GM18873 (cell line): ENCODE results near the gene GBE1.
A peak's percentile ranks its signal among the peaks of the same experiment; 100 is the strongest.
"Not testable (repeated sequence)": the region's sequence is repeated elsewhere in the genome, so short reads cannot be mapped to it uniquely, and the experiment has no call there.

Experiments used
- ATAC-seq: cut with Tn5 transposase; IDR thresholded peaks from one replicate; pipeline ENCODE4 v1.9.1; 2021; ENCODE audit warnings: mild to moderate bottlenecking, moderate library complexity, moderate number of reproducible peaks; ENCODE audit not compliant: unreplicated experiment, low FRiP score

Gene GBE1

DNA sequence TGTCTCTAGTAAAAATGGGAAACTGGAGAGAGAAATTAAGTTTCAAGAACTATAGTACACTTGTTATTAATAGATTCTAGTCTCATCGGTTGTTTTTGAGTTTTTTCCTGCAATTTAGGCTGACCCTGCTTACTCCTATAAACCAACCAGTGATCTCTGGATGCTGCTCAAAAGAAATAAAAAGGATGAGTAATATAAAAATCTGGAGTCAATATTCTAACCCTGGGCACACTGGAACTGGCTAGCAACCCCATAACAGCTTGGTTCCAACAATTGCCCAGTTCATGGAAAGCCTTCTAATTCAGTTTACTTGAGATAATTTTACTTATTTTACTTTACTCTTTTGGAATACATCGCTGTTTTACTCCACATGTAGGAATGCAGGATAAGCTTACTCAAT, 211.6 kb downstream of the GBE1 start:
- ATAC-seq: no peak

DNA sequence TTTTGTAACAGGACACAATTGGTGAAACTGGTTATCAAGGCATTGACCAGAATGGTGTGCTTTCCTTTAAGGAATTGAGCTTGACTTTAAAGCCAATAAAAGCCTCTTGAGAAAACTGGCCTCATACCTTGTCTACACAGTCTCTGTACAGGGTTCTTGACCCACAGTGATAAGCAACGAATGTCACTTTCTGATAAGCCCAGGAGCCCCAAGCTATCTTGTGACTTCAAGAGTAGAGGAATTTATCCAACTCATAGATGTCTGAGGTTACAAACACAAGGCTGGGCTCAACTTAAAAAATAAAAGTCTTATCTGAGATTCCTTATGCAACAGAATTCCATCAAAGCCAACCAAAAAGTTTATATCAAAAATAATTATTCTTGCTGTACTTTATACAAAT, 212.1 kb downstream of the GBE1 start:
- no peak for ATAC-seq

DNA sequence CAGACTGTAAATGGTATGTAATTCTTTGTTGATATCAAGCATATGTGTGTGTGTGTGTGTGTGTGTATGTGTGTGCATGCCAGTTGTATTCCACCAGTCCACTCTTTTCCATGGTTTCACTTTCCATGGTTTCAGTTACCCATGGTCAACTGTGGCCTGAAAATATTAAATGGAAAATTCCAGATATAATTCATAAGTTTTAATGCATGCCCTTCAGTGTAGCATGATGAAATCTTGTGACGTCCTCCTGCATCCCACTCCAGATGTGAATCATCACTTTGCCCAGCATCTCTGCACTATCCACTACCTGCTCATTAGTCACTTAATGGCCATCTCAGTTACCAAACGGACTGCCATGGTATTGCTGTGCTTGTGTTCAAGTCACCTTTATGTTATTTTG, 215.9 kb downstream of the GBE1 start:
- ATAC-seq: no peak

DNA sequence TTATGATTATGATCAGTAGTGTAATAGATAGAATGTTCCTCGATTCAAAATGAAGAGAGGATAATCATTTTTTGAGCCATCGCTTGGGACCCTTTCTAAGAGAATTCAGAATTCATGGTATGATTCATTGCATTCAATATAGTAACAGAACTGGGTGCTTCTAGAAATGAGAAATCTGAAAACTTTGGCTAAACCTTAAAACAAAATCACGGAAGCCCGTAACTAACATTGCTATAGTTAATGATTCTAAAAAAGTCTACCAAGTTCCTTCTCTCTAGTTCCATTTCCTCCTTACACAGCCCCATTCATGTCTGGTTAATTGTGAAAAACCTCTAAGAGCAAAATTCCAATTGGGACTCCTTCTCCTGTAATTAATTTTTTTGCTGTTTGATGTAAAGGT, 217.1 kb downstream of the GBE1 start:
- ATAC-seq: peak; percentile 94

DNA sequence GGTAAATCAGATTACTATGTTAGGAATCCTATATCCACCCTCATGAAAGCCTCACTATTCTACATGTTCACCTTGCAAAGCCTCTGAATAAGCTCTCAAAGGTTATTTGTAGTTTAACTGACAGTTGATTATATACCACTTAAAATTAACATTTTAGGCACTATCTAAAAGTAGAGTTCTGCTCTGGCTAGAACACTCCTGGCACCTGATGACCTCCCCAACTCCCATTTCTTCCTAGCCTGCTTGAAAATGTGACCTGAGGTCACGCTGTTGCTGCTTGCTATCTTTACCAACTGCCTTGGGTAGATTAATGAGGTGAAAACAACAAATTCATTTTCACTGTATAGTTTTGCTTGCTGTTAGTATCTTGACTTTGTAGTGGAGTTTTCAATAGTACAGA, 220.7 kb downstream of the GBE1 start:
- no peak for ATAC-seq

DNA sequence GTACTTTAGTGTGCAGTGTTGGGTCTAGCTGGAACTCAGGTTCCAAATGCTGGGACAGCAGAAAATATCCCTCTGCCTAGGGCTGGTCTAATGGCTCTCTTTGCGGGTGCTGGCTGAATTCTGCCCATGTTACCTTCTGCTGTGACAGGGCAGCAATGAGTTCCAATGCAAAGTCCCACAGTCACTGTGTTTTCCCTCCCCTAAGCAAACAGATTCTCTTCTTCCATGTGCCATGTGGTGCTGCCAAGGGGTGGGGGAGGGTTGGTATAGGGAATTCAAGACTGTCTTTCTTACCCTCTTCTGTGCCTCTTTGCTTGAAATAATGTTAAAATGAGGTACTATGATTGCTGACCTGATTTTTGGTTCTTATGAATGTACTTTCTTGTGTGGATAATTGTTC, 229.6 kb downstream of the GBE1 start:
- ATAC-seq: no peak

DNA sequence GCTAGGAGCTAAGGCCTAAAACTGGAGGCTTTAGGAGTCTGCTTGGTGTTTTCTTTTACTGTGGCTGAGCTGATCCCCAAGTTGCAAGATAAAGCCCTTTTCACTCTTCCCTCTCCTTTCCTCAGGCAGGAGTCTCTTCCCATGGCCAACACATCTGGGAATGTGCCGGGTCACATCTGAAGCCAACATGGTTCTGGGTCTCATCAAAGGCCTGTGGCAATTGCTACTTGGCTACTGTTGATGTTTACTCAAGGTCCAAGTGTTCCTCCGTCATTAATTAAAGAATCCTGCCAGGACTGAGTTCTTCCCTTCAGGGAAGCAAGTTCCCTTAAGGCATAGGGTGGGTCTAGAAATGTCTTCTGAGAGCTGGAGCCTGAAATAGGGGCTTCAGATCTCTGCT, 230.2 kb downstream of the GBE1 start:
- ATAC-seq: no peak

DNA sequence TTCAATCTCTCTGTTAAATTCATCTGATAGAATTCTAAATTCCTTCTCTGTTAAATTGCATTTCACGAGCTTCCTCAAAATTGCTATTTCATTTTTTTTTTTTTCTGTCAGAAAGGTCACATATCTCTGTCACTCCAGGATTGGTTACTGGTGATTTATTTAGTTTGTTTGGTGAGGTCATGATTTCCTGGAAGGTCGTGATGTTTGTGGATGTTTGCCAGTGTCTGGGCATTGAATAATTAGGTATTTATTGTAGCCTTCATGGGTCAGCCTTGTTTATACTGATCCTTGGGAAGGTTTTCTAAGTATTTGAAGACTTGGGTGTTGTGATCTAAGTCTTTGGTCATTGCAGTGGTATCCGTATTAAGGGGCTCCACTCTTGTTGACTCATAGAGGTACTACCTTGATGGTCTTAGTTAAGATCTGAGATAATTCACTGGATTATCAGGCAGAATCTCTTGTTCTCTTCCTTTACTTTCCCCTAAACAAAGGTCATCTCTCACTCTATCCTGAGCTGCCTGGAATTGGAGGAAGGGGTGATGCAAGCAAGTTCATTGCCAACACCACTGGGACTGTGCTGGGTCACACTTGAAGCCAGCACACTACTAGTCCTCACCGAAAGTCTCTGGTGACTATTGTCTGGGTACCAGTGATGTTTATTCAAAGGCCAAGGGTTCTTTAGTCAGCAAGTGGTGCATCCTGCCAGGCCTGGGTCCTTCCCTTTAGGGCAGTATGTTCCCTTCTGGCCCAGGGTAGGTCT, 231.1 kb downstream of the GBE1 start:
- no peak for ATAC-seq

DNA sequence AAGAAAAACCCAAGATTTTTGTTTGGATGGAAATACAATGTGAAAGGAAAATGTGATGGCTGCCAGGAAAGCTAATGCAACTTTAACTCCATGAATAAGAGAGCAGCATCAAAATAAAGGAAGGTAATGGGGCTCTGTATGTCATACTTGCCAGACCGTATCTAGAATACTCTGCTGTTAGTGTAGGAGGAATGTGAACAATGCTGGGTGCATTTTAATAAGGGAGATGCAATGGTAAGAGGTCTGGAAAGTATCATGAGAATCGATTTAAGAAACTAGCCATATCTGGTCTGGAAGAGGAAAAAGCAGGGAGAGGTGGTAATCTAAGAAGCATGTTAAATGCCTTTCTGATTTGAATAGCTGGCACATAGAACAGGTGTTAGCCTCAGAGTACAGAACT, 239.6 kb downstream of the GBE1 start:
- no peak for ATAC-seq

DNA sequence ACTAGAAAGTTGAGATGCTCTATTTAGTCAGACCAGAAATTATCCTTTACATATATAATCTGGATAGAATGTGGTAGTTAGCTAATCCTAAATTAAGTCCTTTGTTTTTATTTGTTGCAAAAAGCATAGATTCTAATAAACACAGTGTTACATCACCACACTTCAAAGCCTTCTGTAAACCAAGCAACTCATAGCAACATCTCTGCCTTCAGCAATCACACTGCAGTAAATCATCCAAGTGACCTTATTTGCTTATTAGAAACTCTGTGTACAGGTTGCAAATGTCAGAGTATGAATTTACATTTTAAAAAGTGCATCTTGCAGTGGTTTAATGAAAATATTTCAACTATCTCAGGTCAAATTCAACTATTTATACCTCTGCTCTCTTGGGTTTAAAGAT, 242.5 kb downstream of the GBE1 start:
- no peak for ATAC-seq

DNA sequence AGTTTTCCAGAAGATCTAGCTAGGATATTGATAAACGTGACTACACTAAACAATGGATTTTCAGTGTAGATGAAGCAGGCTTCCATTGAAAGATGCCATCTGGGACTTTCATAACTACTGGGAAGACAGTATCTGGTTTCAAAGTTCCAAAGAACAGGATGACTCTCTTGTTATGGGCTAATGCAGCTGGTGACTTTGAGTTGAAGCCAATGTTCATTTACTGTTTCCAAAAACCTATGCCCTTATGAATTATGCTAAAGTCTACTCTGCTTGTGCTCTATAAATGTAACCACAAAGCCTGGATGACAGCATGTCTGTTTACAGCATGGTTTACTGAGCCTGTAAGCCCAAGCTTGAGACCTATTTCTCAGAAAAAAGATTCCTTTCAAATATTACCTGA, 245.4 kb downstream of the GBE1 start:
- ATAC-seq: no peak

DNA sequence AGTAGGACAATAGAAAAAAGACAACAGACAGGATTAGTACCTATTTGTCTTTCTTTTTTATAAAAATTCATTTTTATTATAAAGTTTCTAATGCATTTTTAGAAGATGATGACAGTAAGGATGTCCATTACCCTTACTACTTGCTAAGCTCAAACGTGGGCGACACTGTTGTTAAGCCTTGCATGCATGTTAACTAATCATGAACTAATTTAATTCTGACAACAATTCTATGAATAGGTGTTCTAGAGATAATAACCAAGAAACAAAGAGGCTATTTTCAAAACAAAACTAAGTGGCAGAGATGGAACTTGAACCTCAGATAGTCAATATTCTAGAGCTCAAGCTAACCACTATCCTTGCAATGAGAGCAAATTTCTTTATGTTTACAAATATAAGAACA, 247.9 kb downstream of the GBE1 start:
- ATAC-seq: no peak

DNA sequence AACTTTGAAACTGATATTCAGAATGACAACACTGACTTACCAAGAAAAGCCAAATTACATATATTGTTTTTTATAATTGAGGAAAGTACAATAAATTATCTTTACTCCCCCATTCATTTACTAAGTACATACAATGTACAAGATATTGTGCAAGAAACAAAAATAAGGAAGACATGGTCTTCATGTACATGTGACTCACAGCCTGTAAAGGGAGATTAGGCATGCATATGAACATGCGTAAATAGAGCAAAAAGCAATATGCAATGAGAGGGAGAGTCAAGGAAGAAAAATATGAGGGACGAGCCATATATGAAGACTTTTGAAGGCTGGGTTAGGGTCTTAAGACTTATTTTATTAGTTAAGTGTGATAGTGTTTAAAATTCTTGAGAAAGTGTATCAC, 258.4 kb downstream of the GBE1 start:
- no peak for ATAC-seq

DNA sequence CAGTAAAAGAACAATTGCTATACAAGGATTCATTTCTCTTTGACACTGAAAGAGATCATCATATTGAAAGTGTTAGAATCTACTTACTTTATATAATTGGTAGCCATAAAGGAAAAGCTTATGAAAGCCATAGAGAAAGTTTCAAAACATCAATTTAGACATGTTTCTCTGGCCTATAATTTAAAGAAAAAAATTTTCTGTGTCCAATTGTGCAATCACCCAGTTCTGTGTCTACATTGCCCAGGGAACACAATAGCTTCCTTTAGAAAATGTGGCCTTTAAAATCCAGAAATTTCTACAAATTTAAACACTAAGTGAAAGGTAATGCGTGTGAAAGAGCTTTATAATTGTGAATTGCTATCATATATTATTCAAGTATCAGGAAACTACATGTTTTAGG, 259.2 kb downstream of the GBE1 start:
- ATAC-seq: no peak

DNA sequence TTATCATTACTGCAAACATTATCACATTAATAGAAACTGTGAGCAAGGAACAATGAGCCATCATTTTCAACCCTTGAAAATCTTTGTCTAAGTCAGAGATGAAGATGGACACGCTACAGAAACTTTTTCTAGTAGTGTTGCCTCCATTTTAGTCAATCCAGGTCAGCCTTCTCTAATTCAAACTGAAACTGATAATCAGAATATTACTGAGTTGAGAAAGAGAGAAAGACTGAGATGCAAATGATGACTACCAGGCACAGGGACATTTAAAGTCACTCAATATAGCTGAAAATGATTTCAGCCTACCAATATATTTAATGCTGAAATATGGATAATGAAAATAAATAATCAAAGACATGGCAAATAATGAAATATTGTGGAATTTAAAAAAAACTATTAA, 261.4 kb downstream of the GBE1 start:
- ATAC-seq: peak; percentile 65

DNA sequence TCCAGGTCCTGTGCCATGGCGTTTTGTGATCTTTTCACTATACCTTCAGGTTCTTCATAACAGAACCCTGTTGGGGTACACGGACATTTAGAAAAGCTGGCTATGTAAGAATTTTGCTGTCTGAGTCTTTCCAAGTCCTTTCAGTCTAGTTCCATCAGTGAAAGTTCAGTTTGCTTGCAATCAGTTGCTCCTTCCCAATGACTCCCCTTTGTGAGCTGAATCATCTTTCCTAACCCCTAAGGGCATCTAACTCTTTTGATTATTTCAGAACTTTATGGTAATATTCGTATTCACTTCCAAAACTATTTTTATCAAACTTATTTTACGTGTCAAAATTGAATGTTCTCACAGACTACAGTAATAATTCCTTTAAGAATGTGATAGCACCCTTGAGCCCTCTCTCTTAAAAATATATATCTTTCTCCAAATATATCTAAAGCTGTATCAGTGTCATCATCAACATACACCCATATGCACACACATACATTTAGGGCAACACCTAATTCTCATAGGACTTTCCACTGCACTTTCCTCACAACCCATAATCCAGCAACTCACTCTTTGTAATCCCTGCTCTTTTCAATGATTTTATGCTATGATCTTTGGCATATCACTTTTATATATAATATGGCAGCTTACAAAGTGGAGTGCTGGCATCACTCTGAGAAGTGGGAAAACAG, 263.7 kb downstream of the GBE1 start:
- no peak for ATAC-seq

DNA sequence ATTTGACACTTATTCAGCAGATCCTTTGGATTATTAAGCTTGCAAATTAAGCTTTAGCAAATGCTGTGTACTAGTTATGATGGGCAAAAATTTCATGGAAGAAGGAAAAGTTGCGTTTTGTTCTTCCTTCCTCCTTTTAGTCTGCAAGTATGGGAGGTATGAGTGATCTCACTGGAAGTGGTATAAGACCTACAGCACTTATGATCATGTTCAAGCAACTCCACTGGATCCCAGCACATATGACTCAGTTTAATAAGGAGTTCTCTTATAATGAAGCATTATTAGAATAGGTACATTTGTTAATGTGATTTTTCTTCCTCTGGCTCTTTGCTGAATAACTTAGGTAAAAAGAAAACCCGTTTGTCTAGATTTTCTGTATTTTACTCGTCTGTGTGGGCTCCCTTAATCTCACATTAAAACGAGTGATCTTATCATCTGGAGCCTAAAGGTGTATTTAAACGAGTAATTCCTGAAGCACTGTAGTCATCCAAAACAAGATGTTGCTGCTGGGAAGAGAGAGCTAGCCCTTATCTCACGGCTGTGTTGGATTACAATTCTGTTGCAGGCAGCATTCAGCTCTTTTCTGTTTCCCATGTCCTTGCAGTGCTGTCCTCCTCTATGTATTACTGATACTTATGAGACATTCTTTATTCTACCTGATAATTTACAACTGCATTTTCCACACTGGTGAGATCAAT, 264.9 kb downstream of the GBE1 start:
- no peak for ATAC-seq

DNA sequence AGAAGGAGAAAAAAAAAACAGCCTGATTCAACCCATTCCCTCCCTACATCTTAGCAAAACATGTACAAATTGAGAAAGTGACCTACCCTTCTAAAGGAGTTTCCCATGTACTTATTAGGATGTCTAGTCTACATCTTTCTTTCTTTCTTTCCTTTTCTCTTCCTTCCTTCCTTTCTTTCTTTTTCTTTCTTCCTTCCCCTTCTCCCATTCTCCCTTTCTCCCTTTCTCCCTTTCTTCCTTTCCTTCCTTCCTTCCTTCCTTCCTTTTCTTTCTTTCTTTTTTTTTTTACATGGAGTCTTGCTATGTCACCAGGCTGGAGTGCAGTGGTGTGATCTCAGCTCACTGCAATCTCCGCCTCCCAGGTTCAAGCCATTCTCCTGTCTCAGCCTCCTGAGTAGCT, 269.0 kb downstream of the GBE1 start:
- ATAC-seq: not testable (repeated sequence)

DNA sequence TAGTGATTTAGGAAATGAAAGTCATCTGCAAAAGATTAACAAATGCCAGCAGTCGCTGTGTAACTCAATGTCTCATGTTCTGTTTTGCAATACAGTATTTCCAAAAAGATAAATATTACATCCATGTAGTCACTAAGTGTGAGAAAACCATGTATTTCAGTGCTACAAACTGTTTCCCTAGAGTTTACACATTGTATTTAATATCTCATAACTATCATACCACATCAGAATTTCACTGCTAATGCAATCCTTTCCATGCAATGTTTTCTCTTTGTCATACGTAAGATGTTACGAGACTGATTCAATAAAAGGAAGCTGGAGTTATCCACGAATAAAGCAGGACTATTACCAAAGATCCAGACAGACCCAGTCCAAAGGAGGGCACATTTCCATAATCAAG, 269.4 kb downstream of the GBE1 start:
- no peak for ATAC-seq

DNA sequence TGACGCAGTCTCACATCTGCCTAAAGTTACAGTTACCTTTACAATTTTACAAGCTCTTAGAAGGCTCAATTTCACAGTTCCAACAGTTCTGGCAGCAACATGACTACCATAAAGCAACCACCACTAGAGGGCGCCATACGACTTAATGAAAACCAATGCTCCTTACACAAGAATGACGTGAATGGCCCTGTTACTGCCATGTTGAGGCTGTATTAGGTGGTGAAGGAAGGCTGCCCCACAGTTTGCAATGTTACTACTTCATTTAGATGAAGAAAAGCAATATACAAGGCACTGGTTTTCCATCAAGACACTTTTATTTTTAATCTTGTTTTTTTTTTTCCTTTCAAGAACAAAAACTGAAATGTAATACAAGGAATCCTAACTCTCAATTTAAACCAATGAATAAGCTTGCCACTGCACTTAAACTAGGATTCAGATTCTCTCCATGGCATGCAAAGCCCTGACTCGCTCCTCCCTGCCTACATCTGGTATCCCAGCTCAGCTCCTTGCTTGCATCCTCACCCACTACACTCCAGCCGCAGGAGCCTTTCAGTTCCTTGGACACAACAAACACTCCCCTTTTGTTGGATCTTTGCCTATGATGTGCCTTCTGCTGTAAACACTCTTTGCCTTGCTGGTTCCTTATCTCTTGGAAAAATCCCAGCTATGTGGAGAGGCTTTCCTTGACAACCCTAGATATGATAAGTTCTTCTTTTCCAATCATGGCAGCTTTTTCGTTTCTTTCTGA, 270.7 kb downstream of the GBE1 start:
- peak; percentile 95 for ATAC-seq

DNA sequence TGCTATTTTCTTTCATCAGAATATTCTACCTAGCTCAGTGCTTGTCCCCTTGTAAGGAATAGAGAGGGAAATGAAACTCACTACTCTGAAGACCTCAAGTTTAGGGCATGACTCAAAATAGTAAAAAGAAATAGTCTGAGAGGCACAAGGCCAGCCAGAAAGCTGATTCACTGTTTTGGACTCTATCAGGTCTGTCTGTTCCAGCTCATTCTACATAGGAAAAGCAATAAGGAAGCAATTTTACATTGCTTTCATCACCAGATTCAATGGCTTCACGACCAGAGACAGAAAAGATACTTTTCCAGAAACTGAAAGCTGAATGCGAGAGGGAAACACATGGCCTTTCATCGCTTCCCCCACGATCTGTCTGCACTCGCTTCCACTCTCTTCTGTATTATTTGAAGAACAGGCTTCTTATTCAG, 276.0 kb downstream of the GBE1 start:
- ATAC-seq: peak; percentile 90
